Peyer's patch (tissue), 4 donors: ENCODE measurements around the gene GLI3. TPM values are rescaled to one million over a fixed set of nuclear protein-coding genes. Genes with fewer than 3 reads are reported as not detected.

Experiments
- DNase-seq, 3 donors: peaks; one replicate each; pipeline ENCODE4 v3.0.0-alpha.2; 2017 to 2019
- H3K27ac ChIP-seq, 4 donors: fragments of 200-600 bp; sonication (generic); one replicate each; pipeline ENCODE4 v1.5.1; 2016 to 2019
- H3K27me3 ChIP-seq, 2 donors: fragments of 200-600 bp; sonication (generic); one replicate each; pipeline ENCODE4 v1.5.1; 2019
- H3K36me3 ChIP-seq, 3 donors: fragments of 200-600 bp; sonication (generic); one replicate each; pipeline ENCODE4 v1.5.1; 2016 to 2019
- H3K4me1 ChIP-seq, 4 donors: fragments of 200-600 bp; sonication (generic); one replicate each; pipeline ENCODE4 v1.5.1; 2016 to 2019
- H3K4me3 ChIP-seq, 4 donors: fragments of 200-600 bp; sonication (generic); 1 replicate in 3 of 4; 2 replicates in 1 of 4; pipeline ENCODE4 v1.5.1; 2016 to 2019; ENCODE audit warnings: mild to moderate bottlenecking in 1 of 4
- H3K9me3 ChIP-seq, 4 donors: fragments of 200-600 bp; sonication (generic); one replicate each; pipeline ENCODE4 v1.5.1; 2016 to 2019; ENCODE audit warnings: mild to moderate bottlenecking in 1 of 4
- CTCF ChIP-seq, 6 experiments: fragments of 450-650 bp in 4 of 6; fragments of 200-600 bp in 2 of 6; sonication (generic) in 1 of 6; IDR thresholded peaks; one replicate each; pipeline ENCODE4 v1.5.1; 2017 to 2019; ENCODE audit warnings: antibody characterized with exemption in 6 of 6, mild to moderate bottlenecking in 3 of 6, moderate library complexity in 1 of 6
- POLR2A ChIP-seq, 2 donors: fragments of 450-650 bp; IDR thresholded peaks; one replicate each; pipeline ENCODE4 v1.5.1; 2017; ENCODE audit warnings: antibody characterized with exemption in 2 of 2, mild to moderate bottlenecking in 2 of 2, moderate library complexity in 2 of 2
- total RNA-seq, 4 donors: library from RNA; depleted of rRNA; stranded (reverse); fragments of >200 nt; gene quantifications; one replicate each; pipeline ENCODE4 v1.1.0, GENCODE V29; 2016

GLI3 gene
- total RNA-seq, 4 donors from 2014 or later: 0.53 to 30.5 (median 3.1) TPM

GRCh38 chr7:42085531-42085930 is 151.5 kb downstream of the GLI3 start:
- Histone ChIP-seq H3K4me3 (no peak overlapping the region), H3K4me1 (no peaks in the 10 kb centered on the region), H3K36me3 (no peaks in the 10 kb centered on the region), H3K9me3 (no peaks in the 10 kb centered on the region), H3K27ac (no peak overlapping the region), H3K27me3 (no peaks in the 10 kb centered on the region)
- no peak for TF ChIP-seq CTCF (IDR thresholded peaks at IDR 0.05)
- no peak for TF ChIP-seq POLR2A (IDR thresholded peaks at IDR 0.05)
- no peak for DNase-seq

GRCh38 chr7:42084263-42084662 is 152.7 kb downstream of the GLI3 start:
- Histone ChIP-seq H3K4me3 (no peak overlapping the region), H3K27ac (no peak overlapping the region), H3K27me3 (no peaks in the 10 kb centered on the region), H3K4me1 (no peaks in the 10 kb centered on the region), H3K36me3 (no peaks in the 10 kb centered on the region), H3K9me3 (no peaks in the 10 kb centered on the region)
- TF ChIP-seq CTCF (IDR thresholded peaks at IDR 0.05) (no peak), POLR2A (IDR thresholded peaks at IDR 0.05) (no peak)
- DNase-seq: no peak

- H3K4me1 ChIP-seq: no peaks in the 10 kb centered on the region
These were observed 153.7 kb downstream of the GLI3 start for GRCh38 chr7:42083284-42083683.

GRCh38 chr7:42082144-42082543 is 154.9 kb downstream of the GLI3 start:
- H3K9me3 ChIP-seq: no peaks in the 10 kb centered on the region
- no peaks in the 10 kb centered on the region for H3K4me1 ChIP-seq

More at GRCh38 chr7:42083284-42083683, 153.7 kb downstream of the GLI3 start:
- H3K27ac ChIP-seq: no peak overlapping the region
- TF ChIP-seq CTCF (IDR thresholded peaks at IDR 0.05) (no peak), POLR2A (IDR thresholded peaks at IDR 0.05) (no peak)
- no peaks in the 10 kb centered on the region for H3K9me3 ChIP-seq
- DNase-seq: no peak
- H3K4me3 ChIP-seq: no peak overlapping the region
- H3K27me3 ChIP-seq: no peaks in the 10 kb centered on the region
- H3K36me3 ChIP-seq: no peaks in the 10 kb centered on the region

GRCh38 chr7:42081671-42082070 is 155.3 kb downstream of the GLI3 start:
- Histone ChIP-seq H3K4me1 (no peaks in the 10 kb centered on the region), H3K36me3 (no peaks in the 10 kb centered on the region), H3K4me3 (no peak overlapping the region), H3K9me3 (no peaks in the 10 kb centered on the region), H3K27me3 (no peaks in the 10 kb centered on the region), H3K27ac (no peak overlapping the region)
- DNase-seq: no peak
- TF ChIP-seq POLR2A (IDR thresholded peaks at IDR 0.05) (no peak), CTCF (IDR thresholded peaks at IDR 0.05) (no peak)

More at GRCh38 chr7:42082144-42082543, 154.9 kb downstream of the GLI3 start:
- Histone ChIP-seq H3K27ac (no peak overlapping the region), H3K4me3 (no peak overlapping the region), H3K36me3 (no peaks in the 10 kb centered on the region), H3K27me3 (no peaks in the 10 kb centered on the region)
- TF ChIP-seq CTCF (IDR thresholded peaks at IDR 0.05): no peak
- TF ChIP-seq POLR2A (IDR thresholded peaks at IDR 0.05): no peak
- no peak for DNase-seq
